WTC11 (cell line): ENCODE measurements around the gene TMEM169. TPM values are rescaled to one million over a fixed set of nuclear protein-coding genes. Genes with fewer than 3 reads are reported as not detected.

Experiments
- ATAC-seq: fragments of 200-7000 bp; cut with Tn5 transposase; 2 replicates; pipeline ENCODE4 v1.10.0; 2021; ENCODE audit warnings: mild to moderate bottlenecking, moderate library complexity
- CTCF ChIA-PET: fragments of 300-600 bp; sonication (Branson Sonifier 250); formaldehyde crosslinking; loops from one replicate; lab custom pipeline; 2021; ENCODE audit warnings: antibody characterized with exemption; lab: Charles Lee
- POLR2A ChIA-PET: fragments of 350-600 bp; sonication (Branson Sonifier 250); formaldehyde crosslinking; loops from one replicate; lab custom pipeline; 2021; ENCODE audit warnings: antibody characterized with exemption; lab: Charles Lee
- DNase-seq: peaks from one replicate; pipeline ENCODE4 v3.0.0; 2021; ENCODE audit warnings: low spot score
- H3K27ac Mint-ChIP-seq: 2 replicates; pipeline ENCODE4 v1.8.0; 2021; ENCODE audit warnings: mixed read lengths
- H3K27me3 Mint-ChIP-seq: 2 replicates; pipeline ENCODE4 v1.8.0; 2021; ENCODE audit warnings: low read depth, mild to moderate bottlenecking, moderate library complexity, mixed read lengths
- H3K36me3 Mint-ChIP-seq: 2 replicates; pipeline ENCODE4 v1.8.0; 2021; ENCODE audit warnings: mixed read lengths
- H3K4me1 Mint-ChIP-seq: 2 replicates; pipeline ENCODE4 v1.8.0; 2022; ENCODE audit warnings: mixed read lengths
- H3K4me3 Mint-ChIP-seq: 2 replicates; pipeline ENCODE4 v1.8.0; 2021; ENCODE audit warnings: mild to moderate bottlenecking, moderate library complexity, mixed read lengths
- H3K9me3 Mint-ChIP-seq: 2 replicates; pipeline ENCODE4 v1.8.0; 2021; ENCODE audit warnings: mixed read lengths
- FOXJ3 ChIP-seq: sonication (generic); formaldehyde crosslinking; IDR thresholded peaks from 2 replicates; pipeline ENCODE4 v1.9.0; 2021; ENCODE audit warnings: missing genetic modification reagents, mild to moderate bottlenecking, borderline replicate concordance
- FOXP1 ChIP-seq: sonication (generic); formaldehyde crosslinking; IDR thresholded peaks from 2 replicates; pipeline ENCODE4 v1.8.0; 2022; ENCODE audit warnings: missing genetic modification reagents, mild to moderate bottlenecking, moderate library complexity, borderline replicate concordance
- JAZF1 ChIP-seq: fragments of 250-450 bp; sonication (Bioruptor Pico); IDR thresholded peaks from 2 replicates; pipeline ENCODE4 v1.9.0; 2021; ENCODE audit warnings: moderate library complexity, mild to moderate bottlenecking, inconsistent platforms
- NR2C2 ChIP-seq: sonication (generic); formaldehyde crosslinking; IDR thresholded peaks from 2 replicates; pipeline ENCODE4 v1.8.0; 2022; ENCODE audit warnings: mild to moderate bottlenecking, missing genetic modification reagents
- TEAD4 ChIP-seq: sonication (generic); formaldehyde crosslinking; IDR thresholded peaks from 2 replicates; pipeline ENCODE4 v1.8.0; 2022; ENCODE audit warnings: mild to moderate bottlenecking, missing genetic modification reagents
- ZNF121 ChIP-seq: sonication (generic); formaldehyde crosslinking; IDR thresholded peaks from 2 replicates; pipeline ENCODE4 v1.8.0; 2023; ENCODE audit warnings: missing genetic modification reagents
- ZNF138 ChIP-seq: sonication (generic); formaldehyde crosslinking; conservative IDR thresholded peaks from 2 replicates; pipeline ENCODE4 v1.8.1; 2022; ENCODE audit warnings: mild to moderate bottlenecking, moderate library complexity, missing genetic modification reagents
- ZNF317 ChIP-seq: sonication (generic); formaldehyde crosslinking; IDR thresholded peaks from 2 replicates; pipeline ENCODE4 v1.8.1; 2023; ENCODE audit warnings: low read depth, mild to moderate bottlenecking, moderate library complexity, missing genetic modification reagents, borderline replicate concordance
- ZNF416 ChIP-seq: fragments of 250-450 bp; sonication (Bioruptor Pico); IDR thresholded peaks from 2 replicates; pipeline ENCODE4 v1.9.0; 2021; ENCODE audit warnings: mild to moderate bottlenecking, inconsistent platforms
- total RNA-seq: library from RNA; stranded (reverse); gene quantifications from 3 replicates; pipeline ENCODE4 v1.2.3, GENCODE V29; 2021
- TF ChIP-seq, protein P1 (sequence below): fragments of 250-450 bp; sonication (Bioruptor Pico); IDR thresholded peaks from 2 replicates; pipeline ENCODE4 v1.8.0; 2021; ENCODE audit warnings: mild to moderate bottlenecking
- TF ChIP-seq, protein P2 (sequence below): sonication (generic); formaldehyde crosslinking; IDR thresholded peaks from 2 replicates; pipeline ENCODE4 v1.8.1; 2023; ENCODE audit warnings: mild to moderate bottlenecking, missing genetic modification reagents
- TF ChIP-seq, protein P3 (sequence below): sonication (generic); formaldehyde crosslinking; IDR thresholded peaks from 2 replicates; pipeline ENCODE4 v1.8.0; 2022; ENCODE audit warnings: missing genetic modification reagents
- TF ChIP-seq, protein P4 (sequence below): fragments of 250-450 bp; sonication (Bioruptor Pico); IDR thresholded peaks from 2 replicates; pipeline ENCODE4 v1.9.0; 2021; ENCODE audit warnings: moderate library complexity, mild to moderate bottlenecking, inconsistent platforms, borderline replicate concordance
- TF ChIP-seq, protein P5 (sequence below): sonication (generic); formaldehyde crosslinking; IDR thresholded peaks from 2 replicates; pipeline ENCODE4 v1.8.1; 2023; ENCODE audit warnings: mild to moderate bottlenecking, missing genetic modification reagents, moderate library complexity
- TF ChIP-seq, protein P6 (sequence below): sonication (generic); formaldehyde crosslinking; IDR thresholded peaks from 2 replicates; pipeline ENCODE4 v1.8.1; 2023; ENCODE audit warnings: mild to moderate bottlenecking, missing genetic modification reagents, borderline replicate concordance

The TMEM169 gene
- total RNA-seq, 1 experiment from 2014 or later, result 1.8 TPM

DNA sequence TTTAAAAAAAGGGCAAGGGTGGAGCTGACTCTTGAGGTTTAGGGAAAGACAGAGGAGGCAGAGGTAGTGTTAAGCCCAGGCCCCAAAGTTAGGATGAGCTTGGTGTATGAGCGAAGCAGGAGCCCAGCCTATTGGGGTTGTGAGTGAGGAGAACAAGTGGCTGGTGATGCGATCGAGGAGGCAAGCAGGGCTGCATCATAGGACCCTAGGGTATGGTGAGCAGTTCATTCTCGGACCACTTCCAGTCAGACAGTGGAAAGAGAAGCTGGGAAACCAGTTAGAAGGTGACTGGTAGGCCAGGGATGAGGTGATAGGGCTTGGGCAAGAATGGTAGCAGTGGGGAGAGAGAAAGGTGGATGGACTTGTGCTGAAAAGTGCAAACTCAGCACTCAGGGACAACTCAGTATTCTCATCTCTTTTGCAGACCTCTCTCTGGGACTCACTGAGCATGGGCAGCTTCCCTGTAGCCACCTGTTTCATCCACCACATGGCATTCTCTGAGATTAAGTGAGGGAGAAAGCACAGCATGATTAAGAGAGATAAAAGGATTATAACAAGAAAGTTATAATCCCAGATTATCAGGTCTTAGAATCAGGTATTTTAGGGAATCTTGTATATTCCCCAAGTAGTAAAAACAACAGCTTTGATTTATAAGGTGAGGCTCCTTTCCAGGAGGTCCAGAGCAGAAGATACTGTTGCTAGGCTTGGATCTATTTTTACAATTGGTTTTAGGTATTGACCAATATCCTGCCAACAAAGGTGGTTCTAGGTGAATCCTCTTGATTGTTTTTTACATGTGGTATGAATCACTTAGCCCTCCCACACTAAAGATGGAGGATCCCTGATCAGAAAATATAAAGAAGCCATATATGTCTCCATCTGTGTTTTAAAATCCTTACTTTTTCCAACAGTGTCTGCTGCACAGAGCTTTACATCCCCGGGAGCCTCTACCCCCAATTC is 65.7 kb downstream of the TMEM169 start:
- Mint-ChIP-seq H3K4me3 (no peak overlapping the region), H3K27me3 (no peaks in the 10 kb centered on the region), H3K36me3 (peaks cover 60% of the 10 kb centered on the region), H3K4me1 (peaks cover 10% of the 10 kb centered on the region), H3K27ac (peak overlapping the region; percentile 52; the same call in 1 of the 2 replicates), H3K9me3 (no peaks in the 10 kb centered on the region)
- ATAC-seq, result no peak
- ChIA-PET POLR2A (no interaction called here), CTCF (interaction anchor here (1.0 kb wide), 1 partner anchor 12 kb away, joined by 3 read pairs; no protein-coding TSS in a partner anchor)
- no peak for DNase-seq
- TF ChIP-seq JAZF1 (CRISPR knock-in tag) (no peak), FOXJ3 (no peak), ZNF317 (CRISPR knock-in tag) (no peak), NR2C2 (CRISPR knock-in tag) (no peak), FOXP1 (CRISPR knock-in tag) (no peak), TEAD4 (CRISPR knock-in tag) (no peak), ZNF138 (no peak), ZNF121 (CRISPR knock-in tag) (no peak), ZNF416 (CRISPR knock-in tag) (no peak)
- TF ChIP-seq, protein P1, sequence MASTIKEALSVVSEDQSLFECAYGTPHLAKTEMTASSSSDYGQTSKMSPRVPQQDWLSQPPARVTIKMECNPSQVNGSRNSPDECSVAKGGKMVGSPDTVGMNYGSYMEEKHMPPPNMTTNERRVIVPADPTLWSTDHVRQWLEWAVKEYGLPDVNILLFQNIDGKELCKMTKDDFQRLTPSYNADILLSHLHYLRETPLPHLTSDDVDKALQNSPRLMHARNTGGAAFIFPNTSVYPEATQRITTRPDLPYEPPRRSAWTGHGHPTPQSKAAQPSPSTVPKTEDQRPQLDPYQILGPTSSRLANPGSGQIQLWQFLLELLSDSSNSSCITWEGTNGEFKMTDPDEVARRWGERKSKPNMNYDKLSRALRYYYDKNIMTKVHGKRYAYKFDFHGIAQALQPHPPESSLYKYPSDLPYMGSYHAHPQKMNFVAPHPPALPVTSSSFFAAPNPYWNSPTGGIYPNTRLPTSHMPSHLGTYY (CRISPR knock-in tag), result no peak
- TF ChIP-seq, protein P2, sequence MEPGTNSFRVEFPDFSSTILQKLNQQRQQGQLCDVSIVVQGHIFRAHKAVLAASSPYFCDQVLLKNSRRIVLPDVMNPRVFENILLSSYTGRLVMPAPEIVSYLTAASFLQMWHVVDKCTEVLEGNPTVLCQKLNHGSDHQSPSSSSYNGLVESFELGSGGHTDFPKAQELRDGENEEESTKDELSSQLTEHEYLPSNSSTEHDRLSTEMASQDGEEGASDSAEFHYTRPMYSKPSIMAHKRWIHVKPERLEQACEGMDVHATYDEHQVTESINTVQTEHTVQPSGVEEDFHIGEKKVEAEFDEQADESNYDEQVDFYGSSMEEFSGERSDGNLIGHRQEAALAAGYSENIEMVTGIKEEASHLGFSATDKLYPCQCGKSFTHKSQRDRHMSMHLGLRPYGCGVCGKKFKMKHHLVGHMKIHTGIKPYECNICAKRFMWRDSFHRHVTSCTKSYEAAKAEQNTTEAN (CRISPR knock-in tag), result no peak
- TF ChIP-seq, protein P3, sequence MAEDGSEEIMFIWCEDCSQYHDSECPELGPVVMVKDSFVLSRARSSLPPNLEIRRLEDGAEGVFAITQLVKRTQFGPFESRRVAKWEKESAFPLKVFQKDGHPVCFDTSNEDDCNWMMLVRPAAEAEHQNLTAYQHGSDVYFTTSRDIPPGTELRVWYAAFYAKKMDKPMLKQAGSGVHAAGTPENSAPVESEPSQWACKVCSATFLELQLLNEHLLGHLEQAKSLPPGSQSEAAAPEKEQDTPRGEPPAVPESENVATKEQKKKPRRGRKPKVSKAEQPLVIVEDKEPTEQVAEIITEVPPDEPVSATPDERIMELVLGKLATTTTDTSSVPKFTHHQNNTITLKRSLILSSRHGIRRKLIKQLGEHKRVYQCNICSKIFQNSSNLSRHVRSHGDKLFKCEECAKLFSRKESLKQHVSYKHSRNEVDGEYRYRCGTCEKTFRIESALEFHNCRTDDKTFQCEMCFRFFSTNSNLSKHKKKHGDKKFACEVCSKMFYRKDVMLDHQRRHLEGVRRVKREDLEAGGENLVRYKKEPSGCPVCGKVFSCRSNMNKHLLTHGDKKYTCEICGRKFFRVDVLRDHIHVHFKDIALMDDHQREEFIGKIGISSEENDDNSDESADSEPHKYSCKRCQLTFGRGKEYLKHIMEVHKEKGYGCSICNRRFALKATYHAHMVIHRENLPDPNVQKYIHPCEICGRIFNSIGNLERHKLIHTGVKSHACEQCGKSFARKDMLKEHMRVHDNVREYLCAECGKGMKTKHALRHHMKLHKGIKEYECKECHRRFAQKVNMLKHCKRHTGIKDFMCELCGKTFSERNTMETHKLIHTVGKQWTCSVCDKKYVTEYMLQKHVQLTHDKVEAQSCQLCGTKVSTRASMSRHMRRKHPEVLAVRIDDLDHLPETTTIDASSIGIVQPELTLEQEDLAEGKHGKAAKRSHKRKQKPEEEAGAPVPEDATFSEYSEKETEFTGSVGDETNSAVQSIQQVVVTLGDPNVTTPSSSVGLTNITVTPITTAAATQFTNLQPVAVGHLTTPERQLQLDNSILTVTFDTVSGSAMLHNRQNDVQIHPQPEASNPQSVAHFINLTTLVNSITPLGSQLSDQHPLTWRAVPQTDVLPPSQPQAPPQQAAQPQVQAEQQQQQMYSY, result no peak
- TF ChIP-seq, protein P4, sequence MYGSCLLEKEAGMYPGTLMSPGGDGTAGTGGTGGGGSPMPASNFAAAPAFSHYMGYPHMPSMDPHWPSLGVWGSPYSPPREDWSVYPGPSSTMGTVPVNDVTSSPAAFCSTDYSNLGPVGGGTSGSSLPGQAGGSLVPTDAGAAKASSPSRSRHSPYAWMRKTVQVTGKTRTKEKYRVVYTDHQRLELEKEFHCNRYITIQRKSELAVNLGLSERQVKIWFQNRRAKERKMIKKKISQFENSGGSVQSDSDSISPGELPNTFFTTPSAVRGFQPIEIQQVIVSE (CRISPR knock-in tag), result no peak
- TF ChIP-seq, protein P5, sequence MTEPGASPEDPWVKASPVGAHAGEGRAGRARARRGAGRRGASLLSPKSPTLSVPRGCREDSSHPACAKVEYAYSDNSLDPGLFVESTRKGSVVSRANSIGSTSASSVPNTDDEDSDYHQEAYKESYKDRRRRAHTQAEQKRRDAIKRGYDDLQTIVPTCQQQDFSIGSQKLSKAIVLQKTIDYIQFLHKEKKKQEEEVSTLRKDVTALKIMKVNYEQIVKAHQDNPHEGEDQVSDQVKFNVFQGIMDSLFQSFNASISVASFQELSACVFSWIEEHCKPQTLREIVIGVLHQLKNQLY (CRISPR knock-in tag), result no peak
- TF ChIP-seq, protein P6, sequence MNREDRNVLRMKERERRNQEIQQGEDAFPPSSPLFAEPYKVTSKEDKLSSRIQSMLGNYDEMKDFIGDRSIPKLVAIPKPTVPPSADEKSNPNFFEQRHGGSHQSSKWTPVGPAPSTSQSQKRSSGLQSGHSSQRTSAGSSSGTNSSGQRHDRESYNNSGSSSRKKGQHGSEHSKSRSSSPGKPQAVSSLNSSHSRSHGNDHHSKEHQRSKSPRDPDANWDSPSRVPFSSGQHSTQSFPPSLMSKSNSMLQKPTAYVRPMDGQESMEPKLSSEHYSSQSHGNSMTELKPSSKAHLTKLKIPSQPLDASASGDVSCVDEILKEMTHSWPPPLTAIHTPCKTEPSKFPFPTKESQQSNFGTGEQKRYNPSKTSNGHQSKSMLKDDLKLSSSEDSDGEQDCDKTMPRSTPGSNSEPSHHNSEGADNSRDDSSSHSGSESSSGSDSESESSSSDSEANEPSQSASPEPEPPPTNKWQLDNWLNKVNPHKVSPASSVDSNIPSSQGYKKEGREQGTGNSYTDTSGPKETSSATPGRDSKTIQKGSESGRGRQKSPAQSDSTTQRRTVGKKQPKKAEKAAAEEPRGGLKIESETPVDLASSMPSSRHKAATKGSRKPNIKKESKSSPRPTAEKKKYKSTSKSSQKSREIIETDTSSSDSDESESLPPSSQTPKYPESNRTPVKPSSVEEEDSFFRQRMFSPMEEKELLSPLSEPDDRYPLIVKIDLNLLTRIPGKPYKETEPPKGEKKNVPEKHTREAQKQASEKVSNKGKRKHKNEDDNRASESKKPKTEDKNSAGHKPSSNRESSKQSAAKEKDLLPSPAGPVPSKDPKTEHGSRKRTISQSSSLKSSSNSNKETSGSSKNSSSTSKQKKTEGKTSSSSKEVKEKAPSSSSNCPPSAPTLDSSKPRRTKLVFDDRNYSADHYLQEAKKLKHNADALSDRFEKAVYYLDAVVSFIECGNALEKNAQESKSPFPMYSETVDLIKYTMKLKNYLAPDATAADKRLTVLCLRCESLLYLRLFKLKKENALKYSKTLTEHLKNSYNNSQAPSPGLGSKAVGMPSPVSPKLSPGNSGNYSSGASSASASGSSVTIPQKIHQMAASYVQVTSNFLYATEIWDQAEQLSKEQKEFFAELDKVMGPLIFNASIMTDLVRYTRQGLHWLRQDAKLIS, result no peak
